ENCODE data around the gene CYFIP1.

Gene CYFIP1

GRCh38 chr15:22839046-22839695 lies 141.0 kb downstream of the CYFIP1 start:
- Histone ChIP-seq H3K4me3 (ENCODE audit: low read length in 2 of 2) (peak overlapping the region; percentile 95 to 100), H3K27ac (replicated peaks; ENCODE audit: low read length) (no peak overlapping the region), H4K8ac (ENCODE audit: low read depth, low read length) (no peak overlapping the region), H3K27me3 (ENCODE audit: control insufficient read depth in 3 of 3, insufficient read depth in 3 of 3, low read depth in 1 of 3, low read length in 3 of 3) (no peaks in the 10 kb centered on the region), H3K9ac (ENCODE audit: low read depth, low read length, poor library complexity) (peak overlapping the region; percentile 100), H3K9me3 (replicated peaks in 1 of 2; ENCODE audit: control insufficient read depth in 2 of 2, insufficient read depth in 1 of 2, low read depth in 1 of 2, low read length in 2 of 2) (no peaks in the 10 kb centered on the region), H3K4me2 (ENCODE audit: insufficient read depth, low read length, poor library complexity, severe bottlenecking) (peak overlapping the region; percentile 58), H3K79me1 (ENCODE audit: low read depth, low read length) (peaks cover 6% of the 10 kb centered on the region), H2BK5ac (ENCODE audit: low read length) (peak overlapping the region; percentile 83), H3K18ac (ENCODE audit: low read length) (no peak overlapping the region), H2AFZ (ENCODE audit: low read length) (peak overlapping the region; percentile 98), H3K36me3 (replicated peaks in 1 of 2; ENCODE audit: control insufficient read depth in 2 of 2, insufficient read depth in 2 of 2, low read length in 2 of 2) (peaks cover 0 to 15% of the 10 kb centered on the region in 2 donors), H3K14ac (ENCODE audit: low read length) (no peak overlapping the region), H3K4me1 (ENCODE audit: control insufficient read depth in 2 of 2, insufficient read depth in 1 of 2, low read depth in 1 of 2, low read length in 2 of 2) (peaks cover 1 to 4% of the 10 kb centered on the region in 2 donors), H2AK5ac (ENCODE audit: low read depth, low read length) (no peak overlapping the region), H2BK15ac (ENCODE audit: low read length) (no peak overlapping the region), H2BK12ac (ENCODE audit: low read length) (no peak overlapping the region), H2BK120ac (ENCODE audit: low read depth, low read length) (no peak overlapping the region), H3K4ac (ENCODE audit: low read length) (no peak overlapping the region), H3K23ac (ENCODE audit: low read depth, low read length, poor library complexity) (no peak overlapping the region), H4K91ac (ENCODE audit: low read depth, low read length, poor library complexity) (no peak overlapping the region)
- no CpG with 5 or more reads among the region's 16 CpGs for WGBS, 2 donors (ENCODE audit: extremely low coverage in 2 of 2, insufficient read length in 2 of 2, insufficient replicate concordance in 1 of 2)
- DNase-seq (ENCODE audit: low spot score) = no peak

GRCh38 chr15:22838292-22839042 lies 141.7 kb downstream of the CYFIP1 start, which contains the start of gene NIPA2:
Gene NIPA2 (plus strand): TSS chr15:22838666. CDS start chr15:22851732, 13,066 bp downstream.
- Histone ChIP-seq H3K18ac (ENCODE audit: low read length) (peak within 1 kb of the TSS; percentile 94), H3K27ac (replicated peaks; ENCODE audit: low read length) (peak within 1 kb of the TSS; percentile 72), H2BK12ac (ENCODE audit: low read length) (no peak within 1 kb of the TSS), H3K14ac (ENCODE audit: low read length) (no peak within 1 kb of the TSS), H2AK5ac (ENCODE audit: low read depth, low read length) (no peak within 1 kb of the TSS), H3K9me3 (replicated peaks in 1 of 2; ENCODE audit: control insufficient read depth in 2 of 2, insufficient read depth in 1 of 2, low read depth in 1 of 2, low read length in 2 of 2) (no peaks in the 10 kb centered on the region), H3K4me1 (ENCODE audit: control insufficient read depth in 2 of 2, insufficient read depth in 1 of 2, low read depth in 1 of 2, low read length in 2 of 2) (peaks cover 1 to 4% of the 10 kb centered on the region in 2 donors), H4K8ac (ENCODE audit: low read depth, low read length) (no peak within 1 kb of the TSS), H4K91ac (ENCODE audit: low read depth, low read length, poor library complexity) (no peak within 1 kb of the TSS), H3K4me2 (ENCODE audit: insufficient read depth, low read length, poor library complexity, severe bottlenecking) (peak within 1 kb of the TSS; percentile 58), H2AFZ (ENCODE audit: low read length) (peak within 1 kb of the TSS; percentile 98), H2BK5ac (ENCODE audit: low read length) (peak within 1 kb of the TSS; percentile 83), H2BK15ac (ENCODE audit: low read length) (no peak within 1 kb of the TSS), H3K36me3 (replicated peaks in 1 of 2; ENCODE audit: control insufficient read depth in 2 of 2, insufficient read depth in 2 of 2, low read length in 2 of 2) (peaks cover 0 to 10% of the 10 kb centered on the region in 2 donors), H3K79me1 (ENCODE audit: low read depth, low read length) (peaks cover 6% of the 10 kb centered on the region), H3K23ac (ENCODE audit: low read depth, low read length, poor library complexity) (peak within 1 kb of the TSS; percentile 94), H3K27me3 (ENCODE audit: control insufficient read depth in 3 of 3, insufficient read depth in 3 of 3, low read depth in 1 of 3, low read length in 3 of 3) (no peaks in the 10 kb centered on the region), H3K9ac (ENCODE audit: low read depth, low read length, poor library complexity) (peak within 1 kb of the TSS; percentile 100), H3K4me3 (ENCODE audit: low read length in 2 of 2) (peak within 1 kb of the TSS; percentile 95 to 100), H3K4ac (ENCODE audit: low read length) (peak within 1 kb of the TSS; percentile 17), H2BK120ac (ENCODE audit: low read depth, low read length) (no peak within 1 kb of the TSS)
- peak; percentile 99 for DNase-seq (ENCODE audit: low spot score)
- WGBS, 2 donors (ENCODE audit: extremely low coverage in 2 of 2, insufficient read length in 2 of 2, insufficient replicate concordance in 1 of 2) = no CpG with 5 or more reads among the region's 83 CpGs

GRCh38 chr15:22831473-22831872 lies 148.7 kb downstream of the CYFIP1 start:
- H3K9me3 ChIP-seq (replicated peaks in 1 of 2; ENCODE audit: control insufficient read depth in 2 of 2, insufficient read depth in 1 of 2, low read depth in 1 of 2, low read length in 2 of 2) = no peaks in the 10 kb centered on the region
- no peak overlapping the region for H2AFZ ChIP-seq (ENCODE audit: low read length)

GRCh38 chr15:22827125-22827524 lies 153.0 kb downstream of the CYFIP1 start:
- Histone ChIP-seq H2BK5ac (ENCODE audit: low read length) (no peak overlapping the region), H3K27me3 (ENCODE audit: control insufficient read depth in 3 of 3, insufficient read depth in 3 of 3, low read depth in 1 of 3, low read length in 3 of 3) (no peaks in the 10 kb centered on the region), H3K18ac (ENCODE audit: low read length) (no peak overlapping the region), H4K8ac (ENCODE audit: low read depth, low read length) (no peak overlapping the region), H3K4me2 (ENCODE audit: insufficient read depth, low read length, poor library complexity, severe bottlenecking) (no peak overlapping the region), H3K4me1 (ENCODE audit: control insufficient read depth in 2 of 2, insufficient read depth in 1 of 2, low read depth in 1 of 2, low read length in 2 of 2) (no peaks in the 10 kb centered on the region), H3K79me1 (ENCODE audit: low read depth, low read length) (no peaks in the 10 kb centered on the region), H3K23ac (ENCODE audit: low read depth, low read length, poor library complexity) (no peak overlapping the region), H3K9ac (ENCODE audit: low read depth, low read length, poor library complexity) (no peak overlapping the region), H3K36me3 (replicated peaks in 1 of 2; ENCODE audit: control insufficient read depth in 2 of 2, insufficient read depth in 2 of 2, low read length in 2 of 2) (peaks cover 11 to 48% of the 10 kb centered on the region in 2 donors), H3K4me3 (ENCODE audit: low read length in 2 of 2) (no peak overlapping the region), H4K91ac (ENCODE audit: low read depth, low read length, poor library complexity) (no peak overlapping the region), H2AFZ (ENCODE audit: low read length) (no peak overlapping the region), H2BK15ac (ENCODE audit: low read length) (no peak overlapping the region), H3K9me3 (replicated peaks in 1 of 2; ENCODE audit: control insufficient read depth in 2 of 2, insufficient read depth in 1 of 2, low read depth in 1 of 2, low read length in 2 of 2) (no peaks in the 10 kb centered on the region), H2BK12ac (ENCODE audit: low read length) (peak overlapping the region; percentile 16), H3K27ac (replicated peaks; ENCODE audit: low read length) (no peak overlapping the region), H3K14ac (ENCODE audit: low read length) (no peak overlapping the region), H2AK5ac (ENCODE audit: low read depth, low read length) (no peak overlapping the region), H3K4ac (ENCODE audit: low read length) (no peak overlapping the region), H2BK120ac (ENCODE audit: low read depth, low read length) (no peak overlapping the region)
- no CpG with 5 or more reads among the region's 1 CpG for WGBS, 2 donors (ENCODE audit: extremely low coverage in 2 of 2, insufficient read length in 2 of 2, insufficient replicate concordance in 1 of 2)
- DNase-seq (ENCODE audit: low spot score) = no peak

More at GRCh38 chr15:22831473-22831872, 148.7 kb downstream of the CYFIP1 start:
- Histone ChIP-seq H3K4me1 (ENCODE audit: control insufficient read depth in 2 of 2, insufficient read depth in 1 of 2, low read depth in 1 of 2, low read length in 2 of 2) (no peaks in the 10 kb centered on the region), H4K8ac (ENCODE audit: low read depth, low read length) (no peak overlapping the region), H3K36me3 (replicated peaks in 1 of 2; ENCODE audit: control insufficient read depth in 2 of 2, insufficient read depth in 2 of 2, low read length in 2 of 2) (peaks cover 0 to 17% of the 10 kb centered on the region in 2 donors), H3K27ac (replicated peaks; ENCODE audit: low read length) (no peak overlapping the region), H2BK120ac (ENCODE audit: low read depth, low read length) (no peak overlapping the region), H2BK12ac (ENCODE audit: low read length) (no peak overlapping the region), H3K79me1 (ENCODE audit: low read depth, low read length) (no peaks in the 10 kb centered on the region), H3K23ac (ENCODE audit: low read depth, low read length, poor library complexity) (no peak overlapping the region), H3K4ac (ENCODE audit: low read length) (no peak overlapping the region), H3K4me2 (ENCODE audit: insufficient read depth, low read length, poor library complexity, severe bottlenecking) (no peak overlapping the region), H3K27me3 (ENCODE audit: control insufficient read depth in 3 of 3, insufficient read depth in 3 of 3, low read depth in 1 of 3, low read length in 3 of 3) (no peaks in the 10 kb centered on the region), H3K4me3 (ENCODE audit: low read length in 2 of 2) (no peak overlapping the region), H2AK5ac (ENCODE audit: low read depth, low read length) (no peak overlapping the region), H4K91ac (ENCODE audit: low read depth, low read length, poor library complexity) (no peak overlapping the region), H3K14ac (ENCODE audit: low read length) (no peak overlapping the region), H2BK5ac (ENCODE audit: low read length) (no peak overlapping the region), H3K18ac (ENCODE audit: low read length) (no peak overlapping the region), H3K9ac (ENCODE audit: low read depth, low read length, poor library complexity) (no peak overlapping the region), H2BK15ac (ENCODE audit: low read length) (no peak overlapping the region)
- no CpG with 5 or more reads among the region's 1 CpG for WGBS, 2 donors (ENCODE audit: extremely low coverage in 2 of 2, insufficient read length in 2 of 2, insufficient replicate concordance in 1 of 2)
- no peak for DNase-seq (ENCODE audit: low spot score)

All from neuronal stem cell (in vitro differentiated cells).